GM12878 (cell line): ENCODE results near the gene RASSF8. TPM values are rescaled to one million over a fixed set of nuclear protein-coding genes. Genes with fewer than 3 reads are reported as not detected.

Experiments
- ATAC-seq: fragments of 200-7000 bp; cut with Tn5 transposase; 3 replicates; pipeline ENCODE4 v1.9.1; 2020; ENCODE audit warnings: mild to moderate bottlenecking, moderate library complexity
- BruUV-seq: library from RNA; stranded (reverse); fragments of 400-500 nt; replicated peaks from 2 replicates; lab custom pipeline; 2021; lab: Mats Ljungman, UMichigan
- CTCF ChIA-PET: fragments of 300-600 bp; sonication (Branson Sonifier 250); formaldehyde crosslinking; extraction: SDS; loops from one replicate; lab custom pipeline; 2021; ENCODE audit warnings: inconsistent platforms; lab: Yijun Ruan, JAX
- POLR2A ChIA-PET: fragments of 350-600 bp; formaldehyde crosslinking; extraction: SDS; loops from one replicate; lab custom pipeline; 2021; ENCODE audit warnings: inconsistent platforms; lab: Charles Lee
- RAD21 ChIA-PET: fragments of 300-600 bp; sonication (Branson Sonifier 250); formaldehyde crosslinking; loops from one replicate; lab custom pipeline; 2023; ENCODE audit warnings: antibody characterized with exemption; ENCODE audit not compliant: unreplicated experiment; lab: Charles Lee
- SMC1A ChIA-PET: fragments of 300-600 bp; sonication (Branson Sonifier 250); formaldehyde crosslinking; loops from one replicate; lab custom pipeline; 2023; ENCODE audit not compliant: unreplicated experiment, uncharacterized antibody; lab: Charles Lee
- DNase-seq: peaks from one replicate; pipeline ENCODE4 v3.0.0-alpha.2; 2011; ENCODE audit warnings: low read depth, low spot score
- FAIRE-seq: peaks from 3 replicates; lab custom pipeline; 2011; peaks lifted over from hg19 to GRCh38; lab: Jason Lieb, UNC
- H2AFZ ChIP-seq: 2 replicates; pipeline ENCODE4 v1.6.0; 2011; ENCODE audit warnings: low read depth, low read length, control low read depth; ENCODE audit not compliant: control insufficient read depth
- H3K27ac ChIP-seq: 2 replicates; pipeline ENCODE4 v1.5.1; 2011; ENCODE audit warnings: control low read depth; ENCODE audit not compliant: control insufficient read depth, insufficient read depth
- H3K27me3 ChIP-seq, 2 experiments: replicated peaks in 1 of 2; 2 replicates each; pipeline versions ENCODE4 v1.6.0 to v1.6.1; 2011; ENCODE audit warnings: low read length in 1 of 2; ENCODE audit not compliant: control insufficient read depth in 2 of 2, insufficient read depth in 2 of 2
- H3K36me3 ChIP-seq, 2 experiments: 2 replicates each; pipeline ENCODE4 v1.5.1; 2011; ENCODE audit warnings: low read length in 1 of 2; ENCODE audit not compliant: control insufficient read depth in 2 of 2, insufficient read depth in 2 of 2
- H3K4me1 ChIP-seq: 2 replicates; pipeline ENCODE4 v1.6.1; 2011; ENCODE audit warnings: mild to moderate bottlenecking, low read length, moderate library complexity, mixed read lengths; ENCODE audit not compliant: control insufficient read depth, insufficient read depth
- H3K4me2 ChIP-seq: 2 replicates; pipeline ENCODE4 v1.6.0; 2011; ENCODE audit warnings: control low read depth; ENCODE audit not compliant: control insufficient read depth, insufficient read depth
- H3K4me3 ChIP-seq: fragments of 200-600 bp; sonication (generic); 2 replicates; pipeline ENCODE4 v1.5.1; 2016
- H3K79me2 ChIP-seq: 2 replicates; pipeline ENCODE4 v1.6.0; 2011; ENCODE audit warnings: low read length; ENCODE audit not compliant: control insufficient read depth, insufficient read depth
- H3K9ac ChIP-seq: 2 replicates; pipeline ENCODE4 v1.8.0; 2011; ENCODE audit warnings: low read length, control low read depth, mixed read lengths; ENCODE audit not compliant: control insufficient read depth, insufficient read depth
- H3K9me3 ChIP-seq: replicated peaks from 3 replicates; pipeline ENCODE4 v1.5.1; 2011; ENCODE audit warnings: mild to moderate bottlenecking, low read length; ENCODE audit not compliant: control insufficient read depth, insufficient read depth
- H4K20me1 ChIP-seq: 2 replicates; pipeline ENCODE4 v1.6.0; 2011; ENCODE audit not compliant: control insufficient read depth, insufficient read depth
- ATF3 ChIP-seq: IDR thresholded peaks from 2 replicates; pipeline ENCODE4 v1.6.1; 2011; ENCODE audit warnings: low read depth, mild to moderate bottlenecking, low read length, moderate library complexity, borderline replicate concordance; ENCODE audit errors: extremely low read depth
- CBFB ChIP-seq: IDR thresholded peaks from 2 replicates; pipeline ENCODE4 v1.6.1; 2016; ENCODE audit warnings: antibody characterized with exemption, low read depth
- EED ChIP-seq: sonication (generic); IDR thresholded peaks from 2 replicates; pipeline ENCODE4 v1.6.1; 2016; ENCODE audit warnings: antibody characterized with exemption, low read depth
- HDAC6 ChIP-seq: fragments of 200-600 bp; sonication (generic); IDR thresholded peaks from one replicate; pipeline ENCODE4 v1.8.0; 2017; ENCODE audit warnings: antibody characterized with exemption; ENCODE audit not compliant: unreplicated experiment
- KLF5 ChIP-seq: fragments of 450-650 bp; IDR thresholded peaks from 2 replicates; pipeline ENCODE4 v1.6.1; 2014; ENCODE audit warnings: mild to moderate bottlenecking; ENCODE audit not compliant: partially characterized antibody
- MXI1 ChIP-seq: fragments of 150-350 bp; IDR thresholded peaks from 2 replicates; pipeline ENCODE4 v1.6.1; 2011; ENCODE audit warnings: low read depth, mild to moderate bottlenecking, inconsistent platforms, low read length, improper control_type of control experiment
- MYC ChIP-seq: IDR thresholded peaks from 2 replicates; pipeline ENCODE4 v1.6.1; 2011; ENCODE audit warnings: mild to moderate bottlenecking, low read length, moderate library complexity, inconsistent platforms; ENCODE audit not compliant: insufficient read depth, insufficient replicate concordance, insufficient read length, severe bottlenecking
- NFYB ChIP-seq: IDR thresholded peaks from 2 replicates; pipeline ENCODE4 v1.6.1; 2011; ENCODE audit warnings: low read depth, mild to moderate bottlenecking, low read length, improper control_type of control experiment, moderate library complexity; ENCODE audit not compliant: insufficient read depth
- PAX5 ChIP-seq: IDR thresholded peaks from 2 replicates; pipeline ENCODE4 v1.6.1; 2011; ENCODE audit warnings: low read depth, low read length, borderline replicate concordance
- PML ChIP-seq: IDR thresholded peaks from 2 replicates; pipeline ENCODE4 v1.6.1; 2012; ENCODE audit warnings: low read length, inconsistent platforms
- RB1 ChIP-seq: fragments of 450-650 bp; formaldehyde crosslinking; IDR thresholded peaks from 2 replicates; pipeline ENCODE4 v1.6.1; 2017; ENCODE audit warnings: mild to moderate bottlenecking, borderline replicate concordance
- RELA ChIP-seq: fragments of 450-650 bp; IDR thresholded peaks from 2 replicates; pipeline ENCODE4 v1.8.0; 2014; ENCODE audit warnings: borderline replicate concordance; ENCODE audit not compliant: partially characterized antibody
- SPI1 ChIP-seq: IDR thresholded peaks from 2 replicates; pipeline ENCODE4 v1.6.1; 2011; ENCODE audit warnings: low read depth, mild to moderate bottlenecking, low read length, moderate library complexity, borderline replicate concordance; ENCODE audit not compliant: insufficient read depth
- TAF1 ChIP-seq: IDR thresholded peaks from 2 replicates; pipeline ENCODE4 v1.6.1; 2011; ENCODE audit warnings: mild to moderate bottlenecking, low read depth, low read length, borderline replicate concordance
- TCF12 ChIP-seq: IDR thresholded peaks from 2 replicates; pipeline ENCODE4 v1.6.1; 2011; ENCODE audit warnings: low read depth, mild to moderate bottlenecking, low read length
- ZBTB40 ChIP-seq: fragments of 450-650 bp; IDR thresholded peaks from 2 replicates; pipeline ENCODE4 v1.6.1; 2016; ENCODE audit warnings: mild to moderate bottlenecking, moderate library complexity, borderline replicate concordance
- ZNF24 ChIP-seq: fragments of 450-650 bp; IDR thresholded peaks from 2 replicates; pipeline ENCODE4 v1.6.1; 2017; ENCODE audit warnings: antibody characterized with exemption, mild to moderate bottlenecking
- WGBS: methylation state at CpG from one replicate; pipeline ENCODE4 v1.1.6; 2016; ENCODE audit warnings: low lambda C conversion rate; ENCODE audit not compliant: insufficient replicate concordance, insufficient coverage; ENCODE audit errors: missing lambda C conversion rate; 5-methylcytosine and 5-hydroxymethylcytosine counted together
- in situ Hi-C: fragments of 300-500 bp; cut with MboI; formaldehyde crosslinking; loops from 9 replicates; pipeline ENCODE4 v1.14.3; 2018; ENCODE audit warnings: mixed read lengths
- intact Hi-C: fragments of 100-400 bp; cut with micrococcal nuclease; formaldehyde crosslinking; loops from one replicate; pipeline ENCODE4 v1.14.2; 2022; ENCODE audit not compliant: unreplicated experiment
- polyA plus RNA-seq, 11 experiments: library from polyadenylated mRNA; depleted of rRNA in 4 of 11; unstranded in 6 of 11; stranded (reverse) in 5 of 11; fragments of >200 nt; fragmentation: Nextera tagmentation in 4 of 11; fragmentation: Illumina TruSeq in 1 of 11; extraction: Ambion mirVana in 4 of 11; extraction: Trizol in 1 of 11; gene quantifications; 1 replicate in 1 of 11; 2 replicates in 10 of 11; pipeline versions ENCODE4 v1.2.1 to v1.2.3, GENCODE V29; 2011 to 2016; ENCODE audit warnings: inconsistent platforms in 2 of 11, missing spikeins in 2 of 11, low read depth in 1 of 11
- total RNA-seq, 4 experiments: library from RNA; depleted of rRNA in 3 of 4; stranded (reverse); fragments of >200 nt in 3 of 4; fragmentation: Illumina TruSeq in 1 of 4; extraction: Trizol in 1 of 4; gene quantifications; 2 replicates each; pipeline versions ENCODE4 v1.2.1 to v1.2.3, GENCODE V29; 2013 to 2021

RASSF8 gene
- total and polyA plus RNA-seq, 10 of the 15 experiments (the other 5 are each of a cell fraction or from before 2014, with no cell fraction given): 0.06 to 0.18 (median 0.08) TPM; not detected in 6

- Histone ChIP-seq H3K4me1 (no peaks in the 10 kb centered on the region), H3K36me3 (no peaks in the 10 kb centered on the region), H3K27me3 (no peaks in the 10 kb centered on the region), H4K20me1 (no peaks in the 10 kb centered on the region), H3K79me2 (no peaks in the 10 kb centered on the region), H3K9me3 (no peaks in the 10 kb centered on the region), H3K4me2 (no peak overlapping the region), H3K27ac (no peak overlapping the region), H3K4me3 (no peak overlapping the region), H2AFZ (no peak overlapping the region), H3K9ac (no peak overlapping the region)
- ChIA-PET POLR2A (no interaction called here), CTCF (interaction anchor here (1.2 kb wide), 1 partner anchor 435 kb away, joined by 3 read pairs; no protein-coding TSS in a partner anchor), SMC1A (no interaction called here), RAD21 (no interaction called here)
- intact Hi-C loops (no loop called here), in situ Hi-C loops (no loop called here)
- no peak for ATAC-seq
- 17% methylated on average over 4 of the region's 4 CpGs for WGBS
- no peak for DNase-seq
- no TSS peak for BruUV-seq
- FAIRE-seq: peak; percentile 41
- TF ChIP-seq ZBTB40: no peak
- TF ChIP-seq ATF3: no peak
- TF ChIP-seq MYC: no peak
- TF ChIP-seq SPI1: no peak
- TF ChIP-seq KLF5: no peak
- no peak for TF ChIP-seq NFYB
- no peak for TF ChIP-seq MXI1
- TF ChIP-seq EED: no peak
- no peak for TF ChIP-seq HDAC6
- TF ChIP-seq PML: no peak
- no peak for TF ChIP-seq RELA
- no peak for TF ChIP-seq PAX5
- no peak for TF ChIP-seq ZNF24
- TF ChIP-seq TAF1: no peak
- TF ChIP-seq TCF12: no peak
- TF ChIP-seq CBFB: no peak
- TF ChIP-seq RB1: no peak
These were observed 33.7 kb downstream of the RASSF8 start for GRCh38 chr12:25992026-25992782.
